ENCODE results near the gene KRT32. TPM values are rescaled to one million over a fixed set of nuclear protein-coding genes. Genes with fewer than 3 reads are reported as not detected.

Gene KRT32
- total RNA-seq, 4 donors from 2014 or later, result 0.41 TPM; not detected in 3

DNA sequence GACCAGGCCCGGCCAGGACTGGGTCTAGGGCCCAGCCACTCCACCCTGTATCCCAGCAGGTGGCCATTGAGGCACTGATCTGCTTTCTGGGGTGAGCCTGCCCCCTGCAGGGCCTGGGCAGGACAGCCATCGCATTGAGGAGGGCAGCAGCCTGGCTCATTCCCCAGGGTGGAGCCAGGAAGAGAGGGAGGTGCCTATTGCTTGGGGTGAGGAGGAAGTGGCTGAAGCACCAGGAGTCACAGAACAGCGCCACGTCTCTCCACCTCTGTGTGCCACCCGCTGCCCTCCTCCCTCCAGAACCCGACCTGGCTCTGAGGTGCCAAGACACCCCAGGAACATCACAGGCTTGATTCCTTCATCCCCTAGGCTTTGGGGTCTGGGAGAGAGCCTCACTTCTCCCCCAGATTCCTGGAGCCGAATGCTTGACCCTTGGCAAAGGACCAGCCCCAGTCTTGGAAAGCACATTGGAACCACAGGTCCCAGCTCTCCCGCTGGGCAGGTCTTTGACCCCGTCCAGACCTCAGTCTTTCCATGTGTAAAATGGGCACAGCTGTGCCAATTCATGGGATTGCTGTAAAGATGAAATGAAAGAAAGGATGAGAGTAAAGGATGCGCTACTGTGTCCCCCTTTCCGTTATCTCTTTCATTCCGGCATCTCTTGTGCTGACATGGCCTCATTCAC, 29.8 kb upstream of the KRT32 start:
- ATAC-seq, result peak; percentile 36 to 55
- TF ChIP-seq POLR2A (IDR thresholded peaks at IDR 0.05), result no peak
- peak in 4 of 5 experiments; percentile 40 to 57 (median 55) for TF ChIP-seq CTCF (IDR thresholded peaks at IDR 0.05 in 4 of 5, conservative IDR thresholded peaks at IDR 0.05 in 1 of 5)
- DNase-seq, result peak; percentile 22 to 48
- Histone ChIP-seq H3K9me3 (no peaks in the 10 kb centered on the region), H3K27ac (no peak overlapping the region), H3K4me3 (no peak overlapping the region), H3K4me1 (no peaks in the 10 kb centered on the region), H3K36me3 (no peaks in the 10 kb centered on the region), H3K27me3 (no peaks in the 10 kb centered on the region)
- intact Hi-C loops (cut with DNase I; ENCODE audit: low total_unique reads) (loop anchor here (2.0 kb wide), 1 partner anchor 588 kb away; no protein-coding TSS in a partner anchor), in situ Hi-C loops (cut with MboI; ENCODE audit: low sequenced_read_pairs in 4 of 4) (loop anchor here in 1 of 4 donors (25.0 kb wide), 1 partner anchor 585 kb away; no protein-coding TSS in a partner anchor)

- H3K27ac ChIP-seq, result no peak overlapping the region
- H3K9me3 ChIP-seq, result no peaks in the 10 kb centered on the region
- H3K4me1 ChIP-seq, result no peaks in the 10 kb centered on the region
- H3K27me3 ChIP-seq, result no peaks in the 10 kb centered on the region
- intact Hi-C loops (cut with DNase I; ENCODE audit: low total_unique reads) (no loop called here), in situ Hi-C loops (cut with MboI; ENCODE audit: low sequenced_read_pairs in 4 of 4) (loop anchor here in 1 of 4 donors (25.0 kb wide), 1 partner anchor 582 kb away; no protein-coding TSS in a partner anchor)
- ATAC-seq (peak; percentile 56 to 69), DNase-seq (no peak)
- no peak for TF ChIP-seq CTCF (IDR thresholded peaks at IDR 0.05 in 4 of 5, conservative IDR thresholded peaks at IDR 0.05 in 1 of 5)
- H3K4me3 ChIP-seq, result no peak overlapping the region
- H3K36me3 ChIP-seq, result no peaks in the 10 kb centered on the region
Observed at GRCh38 chr17:41494524-41494923, 27.3 kb upstream of the KRT32 start.

GRCh38 chr17:41492771-41493170, 25.6 kb upstream of the KRT32 start:
- no peaks in the 10 kb centered on the region for H3K9me3 ChIP-seq
- H3K27me3 ChIP-seq, result no peaks in the 10 kb centered on the region
- no peak for ATAC-seq
- intact Hi-C loops (cut with DNase I; ENCODE audit: low total_unique reads) (no loop called here), in situ Hi-C loops (cut with MboI; ENCODE audit: low sequenced_read_pairs in 4 of 4) (loop anchor here in 1 of 4 donors (25.0 kb wide), 1 partner anchor 580 kb away; no protein-coding TSS in a partner anchor)
- no peaks in the 10 kb centered on the region for H3K36me3 ChIP-seq
- no peak for DNase-seq
- H3K4me3 ChIP-seq, result no peak overlapping the region
- TF ChIP-seq POLR2A (IDR thresholded peaks at IDR 0.05), result no peak
- TF ChIP-seq CTCF (IDR thresholded peaks at IDR 0.05 in 4 of 5, conservative IDR thresholded peaks at IDR 0.05 in 1 of 5), result no peak
- no peaks in the 10 kb centered on the region for H3K4me1 ChIP-seq
- no peak overlapping the region for H3K27ac ChIP-seq

DNA sequence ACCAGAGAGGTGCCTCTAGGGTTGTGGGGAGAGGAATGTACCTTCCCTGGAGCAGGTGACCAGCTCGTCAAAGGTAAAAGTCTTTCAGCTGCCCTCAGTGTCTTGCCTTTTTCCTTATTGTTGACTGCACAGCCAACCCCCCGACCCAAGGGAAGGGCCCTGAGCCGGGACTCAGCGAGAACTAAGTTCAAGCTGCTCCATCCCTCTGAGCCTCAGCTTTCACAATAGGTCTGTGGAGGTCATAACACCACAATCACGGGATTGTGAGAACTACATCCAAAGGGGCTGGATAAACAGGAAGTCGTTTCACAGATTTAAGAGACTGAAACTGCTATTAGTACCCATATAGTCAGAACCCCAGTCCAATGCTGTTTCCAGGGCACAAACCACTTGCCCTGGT, 25.2 kb upstream of the KRT32 start:
- intact Hi-C loops (cut with DNase I; ENCODE audit: low total_unique reads), result no loop called here
- Histone ChIP-seq H3K4me3 (no peak overlapping the region), H3K4me1 (no peaks in the 10 kb centered on the region), H3K27me3 (no peaks in the 10 kb centered on the region), H3K36me3 (no peaks in the 10 kb centered on the region), H3K9me3 (no peaks in the 10 kb centered on the region), H3K27ac (no peak overlapping the region)
- ATAC-seq (peak; percentile 11 to 37), DNase-seq (peak in 1 of 2 donors; percentile 21)
- no peak for TF ChIP-seq CTCF (IDR thresholded peaks at IDR 0.05 in 4 of 5, conservative IDR thresholded peaks at IDR 0.05 in 1 of 5)
- TF ChIP-seq POLR2A (IDR thresholded peaks at IDR 0.05), result no peak
- in situ Hi-C loops (cut with MboI; ENCODE audit: low sequenced_read_pairs in 4 of 4), result loop anchor here in 1 of 4 donors (25.0 kb wide), 1 partner anchor 580 kb away; no protein-coding TSS in a partner anchor
